B cell (primary cell): ENCODE results near the gene EIF2S1.

Source experiments
- EZH2 ChIP-seq: IDR thresholded peaks from 2 replicates; pipeline ENCODE4 v1.6.1; 2012; ENCODE audit warnings: borderline replicate concordance, low read depth, mild to moderate bottlenecking, moderate library complexity, low read length; ENCODE audit not compliant: insufficient read depth, poor library complexity, severe bottlenecking
- TF ChIP-seq, protein P1 (sequence below): fragments of 200-600 bp; IDR thresholded peaks from one replicate; pipeline ENCODE4 v1.8.0; 2022; ENCODE audit warnings: antibody characterized with exemption, mild to moderate bottlenecking

DNA sequence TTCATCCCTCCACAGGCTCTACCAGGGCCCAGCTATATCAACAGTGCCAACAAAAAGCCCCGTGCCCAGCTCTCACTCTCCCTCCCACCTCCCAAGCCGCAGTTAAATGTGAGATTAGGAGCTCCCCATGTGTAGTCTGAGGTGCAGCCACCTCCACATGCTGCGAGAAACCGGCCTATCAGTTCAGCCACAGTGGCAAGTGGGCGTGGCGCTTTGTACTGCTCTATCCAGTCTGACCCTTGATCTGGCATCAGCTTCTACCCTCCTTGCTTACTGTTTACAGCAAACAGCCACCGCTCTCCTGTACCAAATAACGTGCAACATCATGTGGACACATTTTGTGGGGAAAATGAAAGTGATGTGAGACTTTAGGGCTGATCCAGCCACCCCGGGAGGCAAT is 50.2 kb downstream of the EIF2S1 start:
- no peak for TF ChIP-seq EZH2
- TF ChIP-seq, protein P1, sequence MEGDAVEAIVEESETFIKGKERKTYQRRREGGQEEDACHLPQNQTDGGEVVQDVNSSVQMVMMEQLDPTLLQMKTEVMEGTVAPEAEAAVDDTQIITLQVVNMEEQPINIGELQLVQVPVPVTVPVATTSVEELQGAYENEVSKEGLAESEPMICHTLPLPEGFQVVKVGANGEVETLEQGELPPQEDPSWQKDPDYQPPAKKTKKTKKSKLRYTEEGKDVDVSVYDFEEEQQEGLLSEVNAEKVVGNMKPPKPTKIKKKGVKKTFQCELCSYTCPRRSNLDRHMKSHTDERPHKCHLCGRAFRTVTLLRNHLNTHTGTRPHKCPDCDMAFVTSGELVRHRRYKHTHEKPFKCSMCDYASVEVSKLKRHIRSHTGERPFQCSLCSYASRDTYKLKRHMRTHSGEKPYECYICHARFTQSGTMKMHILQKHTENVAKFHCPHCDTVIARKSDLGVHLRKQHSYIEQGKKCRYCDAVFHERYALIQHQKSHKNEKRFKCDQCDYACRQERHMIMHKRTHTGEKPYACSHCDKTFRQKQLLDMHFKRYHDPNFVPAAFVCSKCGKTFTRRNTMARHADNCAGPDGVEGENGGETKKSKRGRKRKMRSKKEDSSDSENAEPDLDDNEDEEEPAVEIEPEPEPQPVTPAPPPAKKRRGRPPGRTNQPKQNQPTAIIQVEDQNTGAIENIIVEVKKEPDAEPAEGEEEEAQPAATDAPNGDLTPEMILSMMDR, result no peak
